Right forelimb (tissue), 1 donor: ENCODE results near the gene DAO.
A peak's percentile ranks its signal among the peaks of the same experiment; 100 is the strongest.
"Not testable (repeated sequence)": the region's sequence is repeated elsewhere in the genome, so short reads cannot be mapped to it uniquely, and the experiment has no call there.

Experiments
- DNase-seq: peaks from one replicate; pipeline ENCODE4 v3.0.0-alpha.2; 2018

The DAO gene

DNA sequence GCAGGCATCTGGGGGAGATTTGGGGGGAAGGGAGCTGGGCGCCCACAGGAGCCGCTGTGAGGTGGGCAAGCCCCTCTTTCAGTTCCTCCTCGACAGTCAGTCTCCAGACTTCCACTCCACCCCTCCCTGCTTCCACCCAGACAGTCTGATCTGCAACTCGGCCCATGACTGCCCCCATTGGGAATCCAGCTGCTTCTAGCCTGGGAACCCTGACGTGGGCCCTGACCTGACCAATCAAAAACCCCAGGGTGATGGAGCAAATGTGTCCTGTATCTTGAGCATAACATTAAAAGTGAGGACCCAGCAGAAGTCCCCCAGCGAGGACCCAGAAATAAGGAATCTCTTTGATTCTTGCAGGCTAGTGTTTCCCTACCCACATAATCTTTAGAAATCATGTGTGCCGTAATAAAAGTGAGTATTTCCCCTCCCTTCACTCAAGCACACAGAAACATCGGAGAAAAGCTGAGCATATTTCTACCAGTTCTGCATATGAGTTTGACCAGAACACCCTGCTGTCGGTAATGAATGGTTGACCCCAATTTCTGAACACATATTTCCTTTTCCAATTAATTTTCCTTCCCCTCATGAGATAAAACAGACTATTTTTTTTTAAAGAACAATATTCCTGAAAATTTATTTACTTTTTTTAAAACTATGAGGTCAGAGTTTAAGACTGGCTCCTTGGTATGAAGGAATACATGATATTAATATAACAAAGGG, 28.9 kb upstream of the DAO start:
- no peak for DNase-seq

DNA sequence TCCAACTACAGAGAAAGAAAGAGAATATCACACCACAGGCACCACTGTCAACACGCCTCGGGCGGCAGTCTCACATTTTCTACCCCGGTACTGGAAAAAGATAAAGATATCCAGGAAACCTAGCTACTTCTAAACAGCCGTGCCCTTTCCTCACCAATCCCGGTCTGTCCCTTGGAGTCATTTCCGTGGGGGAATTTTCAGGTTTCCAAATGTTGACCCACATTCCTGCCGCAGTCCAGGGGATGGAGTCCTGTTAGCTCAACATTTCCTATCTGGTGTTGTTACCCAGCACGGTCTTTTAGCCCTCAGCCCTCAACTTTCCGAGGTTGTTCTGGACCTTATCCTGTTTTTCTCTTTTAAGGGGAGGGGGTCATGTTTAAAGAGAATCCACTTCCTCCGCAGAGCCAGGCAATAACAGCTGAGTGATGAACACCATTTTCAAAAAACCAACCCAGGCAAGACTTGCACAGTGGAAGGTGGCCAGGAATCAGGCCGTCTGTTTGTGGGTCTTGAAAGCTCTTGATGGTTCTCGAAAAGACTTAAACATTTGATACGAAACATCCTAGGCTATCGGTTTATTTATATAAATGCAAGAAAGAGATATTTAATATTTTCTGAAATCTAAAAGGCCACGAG, 27.1 kb upstream of the DAO start:
- no peak for DNase-seq

DNA sequence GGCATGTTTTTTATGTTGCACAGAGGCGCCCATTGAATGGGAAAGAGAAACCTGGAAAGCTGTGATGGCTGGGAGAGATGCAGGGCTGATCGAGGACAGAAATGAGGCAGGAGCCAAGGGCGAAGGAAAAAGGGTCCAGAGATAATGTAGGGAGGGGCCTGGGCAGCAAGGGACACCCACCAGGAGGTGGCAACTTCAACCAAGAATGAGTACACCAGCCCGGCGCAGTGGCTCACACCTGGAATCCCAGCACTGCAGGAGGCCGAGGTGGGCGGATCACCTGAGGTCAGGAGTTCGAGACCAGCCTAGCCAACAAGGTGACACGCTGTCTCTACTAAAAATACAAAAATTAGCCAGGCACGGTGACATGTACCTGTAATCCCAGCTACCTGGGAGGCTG, 26.5 kb upstream of the DAO start:
- DNase-seq, result no peak

DNA sequence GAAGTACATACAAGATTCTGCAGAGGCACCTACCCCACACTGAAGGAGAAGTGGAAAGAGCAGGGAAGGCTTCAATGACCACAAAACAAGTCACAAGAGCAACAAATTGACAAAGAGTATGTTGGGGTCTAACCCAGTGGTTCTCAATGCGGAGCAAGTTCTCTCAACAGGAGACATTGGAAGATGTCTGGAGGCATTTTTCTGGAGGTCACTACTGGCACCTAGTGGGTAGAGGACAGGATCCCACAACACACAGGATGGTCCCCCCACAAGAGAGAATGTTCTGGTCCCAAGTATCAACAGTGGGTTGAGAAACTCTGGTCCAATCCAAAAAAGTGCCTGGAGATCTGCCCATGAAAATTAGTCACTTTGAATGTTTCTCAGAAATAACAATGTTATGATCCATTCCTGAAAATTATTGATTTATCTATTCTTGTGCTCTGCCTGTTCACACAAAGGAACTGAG, 25.9 kb upstream of the DAO start:
- no peak for DNase-seq

DNA sequence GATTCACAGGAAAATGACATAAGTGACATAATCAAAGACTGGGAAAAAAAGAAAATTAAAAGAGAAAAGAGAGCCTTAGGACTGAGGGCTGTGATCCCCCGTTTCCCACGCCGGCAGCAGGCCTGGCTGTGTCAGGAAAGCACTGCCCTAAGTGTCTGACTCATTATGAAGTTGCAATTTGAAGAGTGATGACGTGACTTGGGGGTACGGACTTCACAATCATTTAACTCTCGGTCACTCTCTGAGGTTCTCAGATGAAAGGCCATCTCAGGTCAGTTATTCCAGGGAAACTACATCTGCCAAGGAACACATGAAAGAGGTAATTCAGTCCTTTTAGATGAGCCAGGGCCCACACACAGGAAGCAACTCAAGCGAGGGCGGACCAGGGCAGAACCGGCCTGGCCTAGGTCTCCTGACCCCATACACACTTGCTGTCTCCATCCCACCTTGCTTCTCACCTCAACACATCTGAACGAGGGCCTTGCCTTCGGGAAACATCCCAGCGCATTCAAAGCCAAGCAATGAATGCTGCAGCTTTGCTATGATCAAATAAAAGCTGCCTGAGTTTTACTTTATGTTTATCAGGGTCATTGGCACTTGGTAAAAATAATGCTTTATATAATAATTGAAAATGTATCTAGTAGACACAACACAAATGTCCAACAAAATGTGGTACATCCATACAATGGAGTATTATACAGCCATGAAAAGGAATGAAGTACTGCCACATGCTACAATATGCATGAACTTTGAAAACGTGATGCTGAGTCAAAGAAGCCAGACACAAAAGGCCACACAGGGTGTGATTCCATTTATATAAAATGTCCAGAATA, 25.2 kb upstream of the DAO start:
- no peak for DNase-seq

DNA sequence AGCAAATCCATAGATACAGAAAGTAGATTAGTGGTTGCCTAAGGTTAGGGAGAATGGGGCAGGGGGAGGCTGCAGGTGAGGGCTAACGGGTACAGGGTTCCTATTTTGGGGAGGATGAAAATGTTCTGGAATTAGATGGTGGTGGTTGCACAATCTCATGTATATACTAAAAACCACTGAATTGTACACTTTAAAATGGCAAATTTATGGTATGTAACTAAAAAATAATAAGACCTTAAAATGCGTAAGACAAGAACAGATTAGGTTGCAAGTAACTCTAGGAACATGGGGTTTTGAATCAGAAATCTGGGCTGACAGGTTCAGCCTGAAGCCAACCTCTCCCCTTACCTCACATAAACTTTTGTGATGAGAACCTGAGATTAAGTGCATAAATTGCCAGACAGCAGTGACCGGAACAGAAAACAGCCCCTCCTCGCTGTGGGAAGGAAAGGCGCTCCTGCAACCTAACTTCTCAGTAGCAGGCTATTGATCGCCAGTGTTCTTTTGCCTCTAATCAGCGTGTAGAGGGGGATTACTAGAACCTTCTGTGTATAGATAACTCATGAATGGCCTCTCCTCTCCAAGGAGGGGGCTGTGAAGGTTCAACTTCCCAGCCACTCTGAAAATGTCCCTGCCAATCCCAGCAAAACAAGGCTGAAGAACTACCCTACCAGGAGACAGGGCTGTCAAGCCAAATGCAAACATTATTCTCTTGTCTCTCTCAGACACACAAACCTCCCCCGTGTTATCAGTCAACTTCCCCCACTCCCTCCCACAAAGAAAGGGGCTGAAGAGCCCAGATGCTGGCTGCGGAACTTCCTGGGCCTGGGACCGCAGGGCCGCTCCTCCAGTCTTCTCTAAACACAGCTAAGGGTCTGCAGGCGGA, 24.4 kb upstream of the DAO start:
- no peak for DNase-seq

DNA sequence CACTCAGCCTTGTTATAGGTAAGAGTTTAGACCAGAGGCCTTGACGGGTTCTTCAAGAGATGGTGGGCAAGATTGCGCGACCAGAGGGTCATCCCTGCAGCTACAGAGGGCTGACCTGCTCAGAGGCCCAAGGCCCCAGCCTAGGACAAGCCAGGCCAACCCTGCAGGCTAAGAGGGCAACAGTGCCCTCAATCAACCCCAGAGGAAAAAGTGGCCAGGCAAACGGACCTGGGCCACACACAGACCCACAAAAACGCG, 23.8 kb upstream of the DAO start:
- DNase-seq, result no peak

DNA sequence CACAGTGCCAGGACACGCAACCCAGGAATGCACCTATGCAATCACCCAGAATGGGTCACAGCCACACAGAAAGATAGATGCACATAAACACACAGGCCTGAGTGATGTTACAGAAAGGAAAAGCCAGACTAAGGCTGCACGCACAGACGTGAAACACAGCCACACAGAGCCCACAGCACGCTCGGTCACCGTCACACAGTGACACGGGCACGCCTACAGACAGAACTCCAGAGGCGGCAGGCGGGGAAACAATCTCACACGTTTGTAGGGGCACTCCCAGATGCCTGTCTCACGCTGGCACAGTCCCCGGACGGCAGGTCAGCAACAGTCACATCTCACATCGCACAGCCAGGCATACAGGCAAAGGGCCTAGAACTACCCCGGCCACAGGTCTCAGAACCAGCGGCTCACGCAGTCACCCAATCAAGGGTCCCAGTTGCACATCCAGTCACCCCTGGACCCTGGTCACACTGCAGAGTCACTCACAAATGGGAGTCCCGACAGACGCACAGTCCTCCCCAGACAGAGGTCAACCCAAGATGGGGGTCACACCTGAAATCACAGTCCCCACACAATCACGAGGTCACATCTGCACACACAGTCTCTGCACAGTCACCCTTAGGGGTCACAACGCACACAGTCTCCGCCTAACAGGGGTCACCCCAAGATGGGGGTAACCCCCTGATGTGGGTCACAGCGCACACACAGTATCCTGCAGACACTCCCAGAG, 23.3 kb upstream of the DAO start:
- DNase-seq, result peak; percentile 61

DNA sequence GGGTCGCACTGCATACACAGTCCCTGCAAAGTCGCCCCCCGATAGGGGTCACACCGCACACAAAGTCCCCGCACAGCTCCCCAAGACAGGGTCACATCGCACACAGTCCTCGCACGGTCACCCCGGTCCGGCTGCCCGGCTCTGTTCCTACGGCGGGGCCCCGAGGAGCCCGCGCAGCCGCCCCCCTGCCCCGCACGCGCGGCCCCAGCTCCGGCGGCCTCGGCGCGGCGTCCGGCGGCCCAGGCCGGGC, 22.8 kb upstream of the DAO start:
- DNase-seq, result peak; percentile 50

DNA sequence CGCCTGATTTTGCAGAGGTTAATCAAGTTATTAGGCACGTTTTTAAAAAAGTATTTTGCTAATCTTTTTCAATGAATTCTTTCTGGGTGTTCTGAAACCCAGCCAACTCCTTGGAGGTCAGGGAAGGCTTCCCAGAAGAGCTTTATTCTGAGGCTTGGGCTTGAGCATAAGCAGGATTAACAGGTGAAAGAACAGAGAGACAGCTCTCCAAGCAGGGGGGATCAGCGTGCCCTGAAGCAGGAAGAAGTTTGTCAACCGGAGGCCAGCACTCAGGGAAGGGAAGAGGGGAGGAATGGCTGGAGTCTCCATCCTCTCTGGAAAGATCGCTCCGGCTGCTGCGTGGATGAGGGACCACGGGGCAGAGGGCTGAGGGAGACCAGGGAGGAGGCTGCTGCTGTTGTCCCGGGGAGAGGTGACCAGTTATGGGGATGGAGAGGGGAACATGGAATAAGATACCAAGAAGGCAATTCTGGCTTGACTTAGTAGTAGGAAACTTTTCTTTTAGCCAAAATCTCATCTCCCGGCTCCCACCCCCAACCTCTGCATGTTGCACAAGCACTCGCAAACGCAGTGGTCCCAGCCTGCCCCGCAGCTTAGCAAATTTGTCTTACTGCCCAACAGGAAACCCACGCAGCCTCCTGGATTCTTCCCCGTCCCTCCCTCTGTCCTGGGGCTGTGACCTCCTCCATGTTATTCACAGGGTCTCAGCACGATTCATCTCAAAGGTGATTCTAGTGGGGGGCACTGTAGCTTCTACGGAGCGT, 21.4 kb upstream of the DAO start:
- peak; percentile 56 for DNase-seq

DNA sequence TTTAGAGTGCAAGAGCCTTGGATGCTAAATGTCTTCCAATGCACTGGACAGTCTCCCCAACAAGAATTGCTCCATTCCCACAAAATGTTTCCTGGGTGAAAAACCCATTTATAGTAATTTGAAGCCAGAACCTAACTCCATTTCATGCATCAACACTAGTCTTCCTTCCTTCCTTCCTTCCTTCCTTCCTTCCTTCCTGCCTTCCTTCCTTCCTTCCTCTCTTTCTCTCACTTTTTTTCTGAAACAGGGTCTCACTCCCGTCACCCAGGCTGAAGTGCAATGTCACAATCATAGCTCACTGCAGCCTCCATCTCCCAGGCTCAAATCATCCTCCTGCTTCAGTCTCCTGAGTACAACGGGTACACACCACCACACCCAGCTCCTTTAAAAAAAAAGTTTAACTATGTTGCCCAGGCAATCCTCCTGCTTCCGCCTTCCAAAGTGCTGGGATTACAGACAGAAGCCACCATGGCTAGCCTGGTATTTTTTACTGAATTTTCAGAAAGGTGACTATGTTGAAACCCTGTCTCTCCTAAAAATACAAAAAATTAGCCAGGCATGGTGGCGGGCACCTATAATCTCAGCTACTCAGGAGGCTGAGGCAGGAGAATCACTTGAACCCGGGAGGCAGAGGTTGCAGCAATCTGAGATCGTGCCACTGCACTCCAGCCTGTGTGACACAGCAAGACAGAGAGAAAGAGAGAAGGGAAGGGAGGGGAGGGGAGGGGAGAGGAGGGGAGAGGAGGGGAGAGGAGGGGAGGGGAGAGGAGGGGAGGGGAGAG, 20.6 kb upstream of the DAO start:
- DNase-seq, result not testable (repeated sequence)

DNA sequence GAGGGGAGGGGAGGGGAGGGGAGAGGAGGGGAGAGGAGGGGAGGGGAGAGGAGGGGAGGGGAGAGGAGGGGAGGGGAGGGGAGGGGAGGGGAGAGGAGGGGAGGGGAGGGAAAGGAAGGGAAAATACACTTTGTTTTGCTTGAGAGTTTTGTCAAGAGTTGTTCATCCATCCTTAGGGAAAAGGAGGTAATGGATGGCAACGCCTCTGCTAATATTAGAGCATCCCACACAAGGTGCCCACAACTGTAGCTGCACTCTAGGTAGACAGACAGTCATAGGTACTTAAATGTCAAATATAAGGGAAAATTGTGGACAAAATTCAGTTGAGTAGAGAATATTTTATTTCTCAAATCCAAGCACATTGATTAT, 20.0 kb upstream of the DAO start:
- DNase-seq, result no peak

DNA sequence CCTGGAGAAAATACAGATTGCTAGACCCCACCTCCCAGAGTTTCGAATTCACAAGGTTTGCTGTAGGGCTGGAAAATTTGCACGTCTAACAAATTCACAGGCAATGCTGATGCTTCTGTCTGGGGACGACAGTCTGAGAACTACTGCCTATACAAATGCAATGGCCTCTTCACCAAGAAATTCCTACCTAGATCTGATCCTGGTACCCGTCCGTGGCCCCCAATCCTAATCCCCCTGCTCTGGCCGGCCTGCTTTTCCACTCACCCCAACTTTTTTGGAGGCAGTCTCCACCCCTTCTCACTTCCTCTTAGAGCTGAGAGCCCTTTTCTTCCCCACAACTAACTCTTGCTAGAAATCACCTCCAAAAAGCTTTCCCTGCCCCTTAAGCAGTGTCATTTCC, 19.4 kb upstream of the DAO start:
- DNase-seq, result no peak

DNA sequence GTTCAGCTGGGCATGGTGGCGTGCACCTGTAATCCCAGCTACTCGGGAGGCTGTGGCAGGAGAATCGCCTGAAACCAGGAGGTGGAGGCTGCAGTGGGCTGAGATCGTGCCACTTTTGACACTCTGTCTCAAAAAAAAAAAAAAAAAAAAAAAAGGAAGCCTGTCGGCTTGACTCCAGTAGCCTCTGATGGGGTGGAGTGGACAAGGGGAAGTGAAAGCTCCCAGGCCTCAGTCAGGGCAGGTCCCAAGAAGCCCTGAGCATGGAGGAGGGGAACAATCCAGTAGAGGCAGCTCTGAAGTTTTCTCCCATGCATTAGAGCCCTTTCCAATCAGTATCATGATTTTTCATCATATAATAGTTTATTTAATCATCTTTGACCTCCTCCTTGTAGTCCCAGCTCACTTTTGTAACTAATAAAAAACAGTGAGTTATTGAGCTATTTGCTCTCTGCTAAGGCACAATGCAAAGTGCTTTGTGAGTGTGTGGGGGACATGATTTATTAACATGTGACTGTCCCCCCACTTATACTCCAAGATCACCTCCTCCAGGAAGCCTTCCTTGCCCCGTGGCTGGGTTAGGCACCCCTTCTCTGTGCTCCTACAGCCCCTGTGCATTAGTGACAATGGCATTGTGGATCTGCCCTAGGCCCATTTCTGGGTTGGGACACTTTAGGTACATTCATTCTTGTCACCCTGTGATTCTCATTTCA, 17.9 kb upstream of the DAO start:
- no peak for DNase-seq

DNA sequence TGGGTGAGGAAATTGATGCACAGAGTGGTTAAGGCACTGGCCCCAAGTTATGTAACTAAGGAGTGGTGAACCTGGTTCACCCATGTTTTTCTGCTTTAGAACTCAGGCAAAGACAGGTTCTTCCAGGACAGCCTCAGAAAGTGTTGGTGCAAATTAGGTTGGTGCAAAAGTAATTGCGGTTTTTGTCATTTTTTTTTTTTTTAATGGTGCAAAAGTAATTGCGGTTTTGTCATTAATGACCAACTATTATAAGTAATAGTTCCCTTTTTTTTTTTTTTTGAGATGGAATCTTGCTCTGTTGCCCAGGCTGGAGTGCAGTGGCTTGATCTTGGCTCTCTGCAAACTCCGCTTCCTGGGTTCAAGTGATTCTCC, 17.3 kb upstream of the DAO start:
- DNase-seq, result no peak

DNA sequence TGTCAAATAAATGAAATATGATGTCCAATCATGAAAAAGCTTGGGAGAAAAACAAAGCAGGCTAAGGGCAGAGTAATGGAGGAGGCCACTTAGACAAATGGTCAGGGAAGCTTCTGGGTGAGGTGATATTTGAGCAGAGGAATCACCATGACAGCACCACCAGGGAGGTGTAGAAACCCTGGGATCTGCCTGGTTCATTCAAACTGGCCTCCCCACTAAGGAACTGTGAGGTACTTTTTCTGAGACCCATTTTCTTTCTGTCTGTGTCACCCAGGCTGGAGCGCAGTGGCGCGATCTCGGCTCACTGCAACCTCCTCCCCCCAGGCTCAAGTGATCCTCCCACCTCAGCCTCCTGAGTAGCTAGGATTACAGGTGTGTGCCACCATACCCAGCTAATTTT, 14.7 kb upstream of the DAO start:
- DNase-seq, result no peak

DNA sequence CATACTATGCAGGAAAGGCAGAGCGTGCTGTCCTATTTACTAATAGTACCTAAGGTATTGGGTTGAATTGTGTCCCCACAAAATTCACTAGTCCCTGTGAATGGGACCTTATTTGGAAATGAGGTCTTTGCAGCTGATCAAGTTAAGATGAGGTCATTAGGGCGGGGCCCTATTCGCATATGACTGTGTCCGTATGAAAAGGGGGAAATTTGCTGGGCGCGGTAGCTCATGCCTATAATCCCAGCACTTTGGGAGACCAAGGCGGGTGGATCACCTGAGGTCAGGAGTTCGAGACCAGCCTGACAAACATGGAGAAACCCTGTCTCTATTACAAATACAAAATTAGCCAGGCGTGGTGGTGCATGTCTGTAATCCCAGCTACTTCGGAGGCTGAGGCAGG, 13.8 kb upstream of the DAO start:
- not testable (repeated sequence) for DNase-seq

DNA sequence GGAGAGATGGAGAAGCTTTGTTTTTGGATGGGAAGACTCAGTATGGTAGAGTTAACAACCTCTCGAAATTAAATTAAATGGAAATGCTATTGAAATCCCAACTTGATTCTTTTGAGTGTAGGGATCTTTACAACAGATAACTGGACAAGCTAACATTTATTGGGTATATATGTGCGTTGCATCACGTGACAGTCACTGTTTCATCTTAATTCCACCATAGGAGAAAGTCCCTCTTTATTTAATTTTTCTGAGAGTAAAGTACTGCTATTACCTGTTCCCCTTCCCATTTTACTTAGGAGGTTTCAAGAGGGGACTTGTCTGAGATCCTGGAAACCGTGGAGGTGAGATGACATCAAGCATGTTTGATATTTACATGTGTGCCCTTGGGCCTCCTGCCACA, 11.1 kb upstream of the DAO start:
- no peak for DNase-seq

DNA sequence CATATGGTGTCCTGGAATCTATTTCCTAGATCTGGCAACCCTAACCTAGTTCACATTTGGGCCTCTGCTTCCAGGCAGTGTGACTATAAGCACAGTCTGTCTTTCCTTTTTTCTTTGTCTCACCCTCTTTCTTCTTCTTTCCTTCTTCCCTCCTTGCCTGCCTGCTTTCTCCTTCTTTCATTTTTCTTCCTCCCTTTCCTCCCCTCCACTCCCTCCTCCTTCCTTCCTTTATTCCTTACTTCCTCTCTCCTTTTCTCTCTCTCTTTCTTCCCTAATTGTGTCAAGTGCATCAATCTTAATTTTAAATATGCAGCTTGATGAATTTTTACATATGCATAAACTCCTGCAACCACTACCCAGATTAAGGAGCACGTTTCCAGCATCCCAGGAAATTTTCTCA, 4.6 kb upstream of the DAO start:
- no peak for DNase-seq

DNA sequence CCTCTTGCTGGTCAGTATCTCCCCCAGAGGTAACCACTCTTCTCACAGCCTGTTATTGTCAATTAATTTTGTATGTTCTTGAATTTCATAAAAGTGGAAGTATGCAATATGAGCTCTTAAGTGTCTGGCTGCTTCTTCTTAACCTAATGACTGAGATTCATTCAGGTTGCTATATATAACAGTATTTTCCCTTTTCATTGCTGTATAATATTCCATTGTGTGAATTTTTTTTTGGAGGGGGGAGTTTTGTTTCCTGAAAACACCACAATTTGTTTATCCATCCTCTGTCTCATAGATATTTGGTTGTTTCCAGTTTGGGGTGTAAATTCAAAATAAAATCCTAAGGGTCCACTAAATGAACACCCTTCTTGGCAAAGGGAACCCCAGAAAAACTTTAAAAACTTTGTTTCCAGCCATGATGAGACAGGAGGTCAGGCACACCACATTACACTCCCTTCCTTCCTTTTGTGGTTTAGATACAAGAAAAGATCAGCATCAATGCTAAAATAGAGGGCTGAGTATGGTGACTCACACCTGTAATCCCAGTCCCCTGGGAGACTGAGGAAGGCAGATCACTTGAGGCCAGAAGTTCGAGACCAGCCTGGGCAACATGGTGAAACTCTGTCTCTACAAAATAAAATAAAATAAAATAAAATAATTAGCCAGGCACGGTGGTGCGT, 4.1 kb upstream of the DAO start:
- no peak for DNase-seq
